ENCODE measurements around the gene DHRS11.

DNA sequence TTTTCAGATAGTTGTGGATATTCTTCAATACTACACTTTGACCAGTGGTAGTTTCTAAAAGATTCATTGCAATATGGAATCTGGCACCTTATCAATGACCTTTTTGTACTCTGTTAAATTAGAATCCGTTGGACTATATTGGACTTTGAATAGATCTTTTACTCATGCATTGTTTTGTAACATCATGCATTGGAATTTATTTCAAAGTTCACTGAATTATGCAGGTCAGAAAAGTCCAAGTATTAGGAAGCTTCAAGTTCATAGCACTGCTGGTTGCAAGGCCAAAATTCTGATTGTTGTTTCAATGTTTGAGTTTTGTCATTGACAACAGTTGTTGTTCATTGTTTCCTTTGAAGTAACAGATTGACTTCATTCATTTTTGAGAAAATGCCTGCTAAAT lies 7.9 kb upstream of the DHRS11 start:
- TF ChIP-seq POLR2A (IDR thresholded peaks at IDR 0.05; ENCODE audit: low read depth, low read length) (no peak), CEBPB (IDR thresholded peaks at IDR 0.05; ENCODE audit: low read depth, low read length) (no peak), RCOR1 (IDR thresholded peaks at IDR 0.05; ENCODE audit: insufficient replicate concordance, low read length) (no peak), RAD21 (IDR thresholded peaks at IDR 0.05; ENCODE audit: low read length) (no peak), MAZ (IDR thresholded peaks at IDR 0.05; ENCODE audit: borderline replicate concordance, low read depth, low read length) (no peak), CHD1 (IDR thresholded peaks at IDR 0.05; ENCODE audit: low read depth, low read length) (no peak), NFE2L2 (IDR thresholded peaks at IDR 0.05; ENCODE audit: low read depth, low read length) (no peak), MXI1 (IDR thresholded peaks at IDR 0.05; ENCODE audit: borderline replicate concordance, low read depth, low read length) (no peak), SMC3 (IDR thresholded peaks at IDR 0.05; ENCODE audit: low read depth, low read length) (no peak), FOS (IDR thresholded peaks at IDR 0.05; ENCODE audit: low read depth, low read length) (no peak), BHLHE40 (IDR thresholded peaks at IDR 0.05; ENCODE audit: low read depth, low read length) (no peak), RFX5 (IDR thresholded peaks at IDR 0.05; ENCODE audit: low read depth, low read length) (no peak)
- TF ChIP-seq, protein P1, sequence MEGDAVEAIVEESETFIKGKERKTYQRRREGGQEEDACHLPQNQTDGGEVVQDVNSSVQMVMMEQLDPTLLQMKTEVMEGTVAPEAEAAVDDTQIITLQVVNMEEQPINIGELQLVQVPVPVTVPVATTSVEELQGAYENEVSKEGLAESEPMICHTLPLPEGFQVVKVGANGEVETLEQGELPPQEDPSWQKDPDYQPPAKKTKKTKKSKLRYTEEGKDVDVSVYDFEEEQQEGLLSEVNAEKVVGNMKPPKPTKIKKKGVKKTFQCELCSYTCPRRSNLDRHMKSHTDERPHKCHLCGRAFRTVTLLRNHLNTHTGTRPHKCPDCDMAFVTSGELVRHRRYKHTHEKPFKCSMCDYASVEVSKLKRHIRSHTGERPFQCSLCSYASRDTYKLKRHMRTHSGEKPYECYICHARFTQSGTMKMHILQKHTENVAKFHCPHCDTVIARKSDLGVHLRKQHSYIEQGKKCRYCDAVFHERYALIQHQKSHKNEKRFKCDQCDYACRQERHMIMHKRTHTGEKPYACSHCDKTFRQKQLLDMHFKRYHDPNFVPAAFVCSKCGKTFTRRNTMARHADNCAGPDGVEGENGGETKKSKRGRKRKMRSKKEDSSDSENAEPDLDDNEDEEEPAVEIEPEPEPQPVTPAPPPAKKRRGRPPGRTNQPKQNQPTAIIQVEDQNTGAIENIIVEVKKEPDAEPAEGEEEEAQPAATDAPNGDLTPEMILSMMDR (conservative IDR thresholded peaks at IDR 0.05; ENCODE audit: low read depth, low read length), result no peak
- TF ChIP-seq, protein P2, sequence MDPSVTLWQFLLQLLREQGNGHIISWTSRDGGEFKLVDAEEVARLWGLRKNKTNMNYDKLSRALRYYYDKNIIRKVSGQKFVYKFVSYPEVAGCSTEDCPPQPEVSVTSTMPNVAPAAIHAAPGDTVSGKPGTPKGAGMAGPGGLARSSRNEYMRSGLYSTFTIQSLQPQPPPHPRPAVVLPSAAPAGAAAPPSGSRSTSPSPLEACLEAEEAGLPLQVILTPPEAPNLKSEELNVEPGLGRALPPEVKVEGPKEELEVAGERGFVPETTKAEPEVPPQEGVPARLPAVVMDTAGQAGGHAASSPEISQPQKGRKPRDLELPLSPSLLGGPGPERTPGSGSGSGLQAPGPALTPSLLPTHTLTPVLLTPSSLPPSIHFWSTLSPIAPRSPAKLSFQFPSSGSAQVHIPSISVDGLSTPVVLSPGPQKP (IDR thresholded peaks at IDR 0.05; ENCODE audit: borderline replicate concordance, low read depth, low read length), result no peak
